Adrenal gland (tissue), 5 donors: ENCODE results near the gene PSORS1C1.

Experiments used
- POLR2A ChIP-seq, 2 donors: fragments of 450-650 bp; IDR thresholded peaks; one replicate each; pipeline ENCODE4 v1.6.1; 2017; ENCODE audit warnings: antibody characterized with exemption in 2 of 2, mild to moderate bottlenecking in 2 of 2, moderate library complexity in 1 of 2
- TF ChIP-seq, protein P1 (sequence below), 6 experiments: fragments of 450-650 bp in 4 of 6; fragments of 200-600 bp in 2 of 6; sonication (generic) in 1 of 6; IDR thresholded peaks; 1 replicate in 5 of 6; 2 replicates in 1 of 6; pipeline versions ENCODE4 v1.5.1 to v1.8.0; 2016 to 2021; ENCODE audit warnings: antibody characterized with exemption in 6 of 6, mild to moderate bottlenecking in 2 of 6, moderate library complexity in 1 of 6
- donor health status: DM: no; HTN: no; CAD: no.

- TF ChIP-seq, protein P1, sequence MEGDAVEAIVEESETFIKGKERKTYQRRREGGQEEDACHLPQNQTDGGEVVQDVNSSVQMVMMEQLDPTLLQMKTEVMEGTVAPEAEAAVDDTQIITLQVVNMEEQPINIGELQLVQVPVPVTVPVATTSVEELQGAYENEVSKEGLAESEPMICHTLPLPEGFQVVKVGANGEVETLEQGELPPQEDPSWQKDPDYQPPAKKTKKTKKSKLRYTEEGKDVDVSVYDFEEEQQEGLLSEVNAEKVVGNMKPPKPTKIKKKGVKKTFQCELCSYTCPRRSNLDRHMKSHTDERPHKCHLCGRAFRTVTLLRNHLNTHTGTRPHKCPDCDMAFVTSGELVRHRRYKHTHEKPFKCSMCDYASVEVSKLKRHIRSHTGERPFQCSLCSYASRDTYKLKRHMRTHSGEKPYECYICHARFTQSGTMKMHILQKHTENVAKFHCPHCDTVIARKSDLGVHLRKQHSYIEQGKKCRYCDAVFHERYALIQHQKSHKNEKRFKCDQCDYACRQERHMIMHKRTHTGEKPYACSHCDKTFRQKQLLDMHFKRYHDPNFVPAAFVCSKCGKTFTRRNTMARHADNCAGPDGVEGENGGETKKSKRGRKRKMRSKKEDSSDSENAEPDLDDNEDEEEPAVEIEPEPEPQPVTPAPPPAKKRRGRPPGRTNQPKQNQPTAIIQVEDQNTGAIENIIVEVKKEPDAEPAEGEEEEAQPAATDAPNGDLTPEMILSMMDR (IDR thresholded peaks at IDR 0.05): no peak
- no peak for TF ChIP-seq POLR2A (IDR thresholded peaks at IDR 0.05)
Observed at GRCh38 chr6:31172973-31173384, 58.4 kb downstream of the PSORS1C1 start.
